PC-9 (cell line): ENCODE measurements around the gene TEAD2. TPM values are rescaled to one million over a fixed set of nuclear protein-coding genes. Genes with fewer than 3 reads are reported as not detected.
A peak's percentile ranks its signal among the peaks of the same experiment; 100 is the strongest.
"Not testable (repeated sequence)": the region's sequence is repeated elsewhere in the genome, so short reads cannot be mapped to it uniquely, and the experiment has no call there.

ENCODE experiments used
- BruUV-seq: library from RNA; stranded (reverse); fragments of 400-500 nt; replicated peaks from 2 replicates; lab custom pipeline; 2021; lab: Mats Ljungman, UMichigan
- CTCF ChIA-PET: fragments of 300-600 bp; sonication (Branson Sonifier 250); formaldehyde crosslinking; loops from one replicate; lab custom pipeline; 2022; ENCODE audit warnings: antibody characterized with exemption; lab: Charles Lee
- POLR2A ChIA-PET: fragments of 300-600 bp; sonication (Branson Sonifier 250); formaldehyde crosslinking; loops from one replicate; lab custom pipeline; 2022; ENCODE audit warnings: antibody characterized with exemption; ENCODE audit not compliant: unreplicated experiment; lab: Charles Lee
- DNase-seq, 2 experiments: peaks; one replicate each; pipeline versions ENCODE4 v3.0.0 to v3.0.0-alpha.2; 2015 to 2022; ENCODE audit warnings: mixed read lengths in 1 of 2
- H2AFZ ChIP-seq: fragments of 200-600 bp; sonication (generic); 2 replicates; pipeline ENCODE4 v1.8.1; 2017; ENCODE audit warnings: antibody characterized with exemption
- H3F3A ChIP-seq: fragments of 200-600 bp; sonication (generic); 2 replicates; pipeline ENCODE4 v1.8.1; 2017; ENCODE audit warnings: antibody characterized with exemption, mild to moderate bottlenecking, low read depth; ENCODE audit not compliant: insufficient read depth
- H3K27ac ChIP-seq: fragments of 200-600 bp; sonication (generic); 2 replicates; pipeline ENCODE4 v1.6.1; 2016; ENCODE audit warnings: mixed run types
- H3K27me3 ChIP-seq: fragments of 200-600 bp; sonication (generic); 2 replicates; pipeline ENCODE4 v1.6.1; 2016; ENCODE audit warnings: low read depth, mixed run types; ENCODE audit not compliant: insufficient read depth
- H3K36me3 ChIP-seq: fragments of 200-600 bp; sonication (generic); 2 replicates; pipeline ENCODE4 v1.6.1; 2016; ENCODE audit warnings: low read depth, mixed run types
- H3K4me1 ChIP-seq: fragments of 200-600 bp; sonication (generic); replicated peaks from 2 replicates; pipeline ENCODE4 v1.6.1; 2016; ENCODE audit warnings: mixed run types; ENCODE audit not compliant: insufficient read depth
- H3K4me2 ChIP-seq: fragments of 200-600 bp; sonication (generic); 2 replicates; pipeline ENCODE4 v1.6.1; 2017; ENCODE audit warnings: mixed run types
- H3K4me3 ChIP-seq: fragments of 200-600 bp; sonication (generic); 2 replicates; pipeline ENCODE4 v1.6.1; 2016; ENCODE audit warnings: mixed run types
- H3K79me2 ChIP-seq: fragments of 200-600 bp; sonication (generic); 2 replicates; pipeline ENCODE4 v1.6.1; 2017; ENCODE audit warnings: low read depth, mixed run types
- H3K9me2 ChIP-seq: fragments of 200-600 bp; sonication (generic); 2 replicates; pipeline ENCODE4 v1.8.1; 2017; ENCODE audit warnings: mild to moderate bottlenecking; ENCODE audit not compliant: insufficient read depth
- H3K9me3 ChIP-seq: fragments of 200-600 bp; sonication (generic); 2 replicates; pipeline ENCODE4 v1.8.1; 2016; ENCODE audit warnings: low read depth; ENCODE audit not compliant: insufficient read depth
- H4K20me1 ChIP-seq: fragments of 200-600 bp; sonication (generic); 2 replicates; pipeline ENCODE4 v1.8.1; 2017; ENCODE audit not compliant: insufficient read depth
- EZH2 ChIP-seq: fragments of 200-600 bp; sonication (generic); IDR thresholded peaks from 2 replicates; pipeline ENCODE4 v1.8.0; 2017; ENCODE audit warnings: antibody characterized with exemption, low read depth
- intact Hi-C: fragments of 100-400 bp; cut with micrococcal nuclease; formaldehyde crosslinking; loops from one replicate; pipeline ENCODE4 v1.10.0; 2022; ENCODE audit not compliant: unreplicated experiment
- total RNA-seq: library from RNA; stranded (reverse); gene quantifications from 2 replicates; pipeline ENCODE4 v1.2.3, GENCODE V29; 2021
- TF ChIP-seq, protein P1 (sequence below): fragments of 200-600 bp; sonication (generic); conservative IDR thresholded peaks from 2 replicates; pipeline ENCODE4 v1.6.1; 2017; ENCODE audit warnings: mixed run types, antibody characterized with exemption, mild to moderate bottlenecking, moderate library complexity

TEAD2 gene
- total RNA-seq, 1 experiment from 2014 or later, result 55.6 TPM

DNA sequence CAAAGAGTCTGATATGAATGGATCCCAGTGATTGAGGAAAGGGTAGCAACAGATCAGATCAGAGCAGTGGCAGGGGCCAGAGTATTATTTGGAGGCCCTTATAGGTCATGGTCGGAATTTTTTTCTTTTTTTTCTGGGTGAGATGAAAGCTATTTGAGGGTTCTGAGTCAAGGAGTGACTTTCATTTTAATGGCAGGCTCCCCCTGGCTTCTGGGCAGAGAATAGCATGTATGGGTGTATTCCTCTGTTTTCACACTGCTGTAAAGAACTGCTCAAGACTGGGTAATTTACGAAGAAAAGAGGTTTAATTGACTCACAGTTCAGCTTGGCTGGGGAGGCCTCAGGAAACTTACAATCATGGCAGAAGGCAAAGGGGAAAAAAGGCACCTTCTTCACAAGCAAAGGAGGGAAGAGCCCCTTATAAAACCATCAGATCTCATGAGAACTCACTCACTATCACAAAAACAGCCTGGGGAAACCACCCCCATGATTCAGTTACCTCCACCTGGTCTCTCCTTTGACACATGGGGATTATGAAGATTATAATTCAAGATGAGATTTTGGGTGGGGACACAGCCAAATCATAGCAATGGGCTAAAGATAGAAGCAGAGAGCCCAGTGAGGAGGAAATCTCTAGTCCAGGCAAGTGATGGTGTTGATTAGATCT lies 34.2 kb downstream of the TEAD2 start:
- H4K20me1 ChIP-seq, result no peaks in the 10 kb centered on the region
- no peaks in the 10 kb centered on the region for H3K79me2 ChIP-seq
- no peak overlapping the region for H3K4me2 ChIP-seq
- H3K9me2 ChIP-seq, result no peaks in the 10 kb centered on the region
- no peaks in the 10 kb centered on the region for H3K4me1 ChIP-seq
- H3K36me3 ChIP-seq, result no peaks in the 10 kb centered on the region
- intact Hi-C loops, result no loop called here
- TF ChIP-seq, protein P1, sequence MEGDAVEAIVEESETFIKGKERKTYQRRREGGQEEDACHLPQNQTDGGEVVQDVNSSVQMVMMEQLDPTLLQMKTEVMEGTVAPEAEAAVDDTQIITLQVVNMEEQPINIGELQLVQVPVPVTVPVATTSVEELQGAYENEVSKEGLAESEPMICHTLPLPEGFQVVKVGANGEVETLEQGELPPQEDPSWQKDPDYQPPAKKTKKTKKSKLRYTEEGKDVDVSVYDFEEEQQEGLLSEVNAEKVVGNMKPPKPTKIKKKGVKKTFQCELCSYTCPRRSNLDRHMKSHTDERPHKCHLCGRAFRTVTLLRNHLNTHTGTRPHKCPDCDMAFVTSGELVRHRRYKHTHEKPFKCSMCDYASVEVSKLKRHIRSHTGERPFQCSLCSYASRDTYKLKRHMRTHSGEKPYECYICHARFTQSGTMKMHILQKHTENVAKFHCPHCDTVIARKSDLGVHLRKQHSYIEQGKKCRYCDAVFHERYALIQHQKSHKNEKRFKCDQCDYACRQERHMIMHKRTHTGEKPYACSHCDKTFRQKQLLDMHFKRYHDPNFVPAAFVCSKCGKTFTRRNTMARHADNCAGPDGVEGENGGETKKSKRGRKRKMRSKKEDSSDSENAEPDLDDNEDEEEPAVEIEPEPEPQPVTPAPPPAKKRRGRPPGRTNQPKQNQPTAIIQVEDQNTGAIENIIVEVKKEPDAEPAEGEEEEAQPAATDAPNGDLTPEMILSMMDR, result peak; percentile 88
- TF ChIP-seq EZH2, result no peak
- CTCF ChIA-PET, result interaction anchor here (0.6 to 1.0 kb wide), 4 partner anchors 11 to 179 kb away, joined by 3 to 6 read pairs (median 4); partner anchors contain the start of gene PIH1D1
- POLR2A ChIA-PET, result interaction anchor here (0.6 kb wide), 3 partner anchors 16 to 913 kb away, joined by 3 to 4 read pairs (median 4); no protein-coding TSS in a partner anchor
- no peaks in the 10 kb centered on the region for H3F3A ChIP-seq
- DNase-seq, result no peak
- H3K4me3 ChIP-seq, result no peak overlapping the region
- no peaks in the 10 kb centered on the region for H3K9me3 ChIP-seq
- no TSS peak for BruUV-seq
- peaks cover 11% of the 10 kb centered on the region; the same call in 1 of the 2 replicates for H3K27me3 ChIP-seq
- H3K27ac ChIP-seq, result no peak overlapping the region
- H2AFZ ChIP-seq, result no peak overlapping the region

DNA sequence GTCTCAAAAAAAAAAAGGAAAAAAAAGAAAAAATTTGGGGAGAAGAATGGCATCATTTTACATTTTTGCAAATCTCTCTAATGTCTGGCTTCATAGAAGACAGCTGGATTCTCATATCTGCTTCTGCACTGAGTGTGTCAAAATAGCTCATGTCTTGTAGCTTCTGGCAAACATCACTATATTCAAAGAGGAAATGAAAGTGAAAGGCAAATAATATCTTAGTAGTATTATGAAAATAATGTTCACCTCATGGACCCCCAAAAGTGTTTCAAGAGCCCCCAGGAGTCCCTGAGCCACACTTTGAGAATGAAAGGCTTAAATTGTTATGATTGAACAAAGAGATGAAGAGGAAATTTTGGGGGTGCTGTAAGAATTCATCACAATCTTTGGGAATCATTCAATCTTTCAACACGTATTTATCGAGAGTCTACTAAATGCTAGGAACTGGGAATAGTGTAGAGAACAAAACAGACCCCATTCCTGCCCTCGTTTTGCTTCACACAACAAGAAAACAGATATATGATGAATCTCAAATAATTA lies 36.0 kb downstream of the TEAD2 start:
- Histone ChIP-seq H3K4me2 (peak overlapping the region; percentile 16; the same call in 1 of the 2 replicates), H3F3A (no peaks in the 10 kb centered on the region), H3K79me2 (no peaks in the 10 kb centered on the region), H3K27me3 (peaks cover 11% of the 10 kb centered on the region; the same call in 1 of the 2 replicates), H3K9me3 (no peaks in the 10 kb centered on the region; the same call in 1 of the 2 replicates), H3K9me2 (no peaks in the 10 kb centered on the region), H3K36me3 (no peaks in the 10 kb centered on the region), H2AFZ (no peak overlapping the region), H4K20me1 (0 out of 2 replicates have a peak, but pooled peaks cover 2% of the 10 kb centered on the region), H3K4me1 (no peaks in the 10 kb centered on the region), H3K4me3 (no peak overlapping the region), H3K27ac (no peak overlapping the region)
- intact Hi-C loops, result no loop called here
- ChIA-PET POLR2A (interaction anchor here (0.7 kb wide), 1 partner anchor 727 kb away, joined by 5 read pairs; no protein-coding TSS in a partner anchor), CTCF (interaction anchor here (0.7 kb wide), 2 partner anchors 57 to 810 kb away, joined by 3 to 4 read pairs; no protein-coding TSS in a partner anchor)
- TF ChIP-seq, protein P1, result no peak
- TF ChIP-seq EZH2, result no peak
- no peak for DNase-seq
- BruUV-seq, result no TSS peak

DNA sequence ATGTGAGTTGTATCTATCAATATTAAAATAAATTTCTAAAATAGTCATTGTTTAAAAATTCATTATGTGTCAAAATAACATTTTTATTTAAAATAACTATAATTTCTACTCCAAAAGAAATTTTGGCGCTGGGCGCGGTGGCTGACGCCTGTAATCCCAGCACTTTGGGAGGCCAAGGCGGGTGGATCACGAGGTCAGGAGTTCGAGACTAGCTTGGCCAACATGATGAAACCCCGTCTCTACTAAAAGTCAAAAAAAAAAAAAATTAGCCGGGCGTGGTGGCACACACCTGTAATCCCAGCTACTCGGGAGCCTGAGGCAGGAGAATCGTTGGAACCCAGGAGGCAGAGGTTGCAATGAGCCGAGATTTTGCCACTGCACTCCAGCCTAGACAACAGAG lies 36.5 kb downstream of the TEAD2 start:
- H3K4me3 ChIP-seq, H3K79me2 ChIP-seq, H3K9me3 ChIP-seq, H3K36me3 ChIP-seq, H2AFZ ChIP-seq, DNase-seq, H3K27ac ChIP-seq, H3K4me1 ChIP-seq, BruUV-seq, H3F3A ChIP-seq, H4K20me1 ChIP-seq, H3K9me2 ChIP-seq, intact Hi-C loops: not testable (repeated sequence)
- ChIA-PET POLR2A (interaction anchor here (0.7 kb wide), 1 partner anchor 728 kb away, joined by 5 read pairs; no protein-coding TSS in a partner anchor), CTCF (interaction anchor here (0.7 kb wide), 2 partner anchors 58 to 810 kb away, joined by 3 to 4 read pairs; no protein-coding TSS in a partner anchor)
- Histone ChIP-seq H3K27me3 (peaks cover 11% of the 10 kb centered on the region; the same call in 1 of the 2 replicates), H3K4me2 (peak overlapping the region; percentile 16; the same call in 1 of the 2 replicates)
